NCI-H2029 treated with DMSO at 0.1 percent for 48 hours (cell line): ENCODE results near the gene TOP2A.
A peak's percentile ranks its signal among the peaks of the same experiment; 100 is the strongest.
"Not testable (repeated sequence)": the region's sequence is repeated elsewhere in the genome, so short reads cannot be mapped to it uniquely, and the experiment has no call there.

Experiments
- DNase-seq: peaks from one replicate; lab custom pipeline; 2025; lab: John Stamatoyannopoulos, UW

Gene TOP2A

DNA sequence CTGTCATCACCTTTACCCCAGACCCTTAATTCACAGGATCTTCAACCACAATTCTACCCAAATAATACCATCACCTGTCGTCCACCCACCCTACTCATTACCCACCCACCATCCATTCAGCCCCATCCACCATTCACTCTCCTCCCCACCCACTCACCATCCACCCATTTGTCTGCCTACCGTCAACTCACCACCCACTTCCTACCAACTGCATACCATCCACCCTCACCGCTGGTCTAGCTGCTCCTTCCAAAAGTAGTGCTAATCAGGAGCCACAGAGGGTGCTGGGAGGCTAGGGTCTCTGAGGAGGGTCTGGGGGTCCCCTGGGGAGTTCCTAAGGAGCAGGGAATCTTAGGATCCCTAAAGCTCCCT is 13.5 kb upstream of the TOP2A start:
- no peak for DNase-seq

DNA sequence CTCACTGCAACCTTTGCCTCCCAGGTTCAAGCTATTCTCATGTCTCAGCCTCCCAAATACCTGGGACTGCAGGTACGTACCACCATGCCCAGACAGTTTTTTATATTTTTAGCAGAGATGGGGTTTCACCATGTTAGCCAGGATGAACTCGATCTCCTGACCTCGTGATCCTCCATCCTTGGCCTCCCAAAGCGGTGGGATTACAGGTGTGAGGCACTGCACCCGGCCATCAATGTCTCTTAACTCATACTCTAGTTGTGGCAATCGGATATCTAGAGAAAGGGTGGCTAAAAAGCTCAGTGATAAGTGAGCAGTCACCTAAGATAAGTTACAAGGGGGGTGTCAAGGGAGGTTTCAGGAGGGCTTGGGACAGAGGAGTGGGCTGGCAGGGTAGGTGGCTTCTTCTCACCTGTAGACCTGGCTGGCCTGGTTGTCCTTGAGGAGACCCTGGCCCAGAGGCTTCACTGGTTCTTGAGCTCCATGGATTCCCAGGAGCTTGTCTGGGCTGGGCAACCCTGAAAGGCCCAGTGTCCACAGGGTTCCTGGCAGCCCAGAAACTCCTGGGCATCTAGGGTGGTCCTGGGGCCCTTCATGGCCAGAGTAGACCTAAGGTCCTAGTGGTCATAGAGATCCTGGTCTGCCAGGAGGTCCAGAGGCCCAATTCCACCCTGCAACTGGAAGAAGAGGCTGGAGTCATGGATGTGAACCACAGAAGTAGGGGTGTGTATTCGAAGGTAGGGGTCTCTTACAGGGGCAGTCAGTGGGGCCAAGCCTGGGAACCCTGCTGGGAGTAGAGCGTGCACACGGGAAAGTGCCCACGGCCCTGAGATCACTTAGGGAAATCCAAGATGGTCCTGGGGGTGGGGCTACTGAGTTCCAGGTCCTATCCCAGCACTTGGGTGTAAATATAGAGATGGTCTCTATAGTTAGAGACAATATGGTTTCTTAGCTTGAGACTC is 12.9 kb upstream of the TOP2A start:
- no peak for DNase-seq

DNA sequence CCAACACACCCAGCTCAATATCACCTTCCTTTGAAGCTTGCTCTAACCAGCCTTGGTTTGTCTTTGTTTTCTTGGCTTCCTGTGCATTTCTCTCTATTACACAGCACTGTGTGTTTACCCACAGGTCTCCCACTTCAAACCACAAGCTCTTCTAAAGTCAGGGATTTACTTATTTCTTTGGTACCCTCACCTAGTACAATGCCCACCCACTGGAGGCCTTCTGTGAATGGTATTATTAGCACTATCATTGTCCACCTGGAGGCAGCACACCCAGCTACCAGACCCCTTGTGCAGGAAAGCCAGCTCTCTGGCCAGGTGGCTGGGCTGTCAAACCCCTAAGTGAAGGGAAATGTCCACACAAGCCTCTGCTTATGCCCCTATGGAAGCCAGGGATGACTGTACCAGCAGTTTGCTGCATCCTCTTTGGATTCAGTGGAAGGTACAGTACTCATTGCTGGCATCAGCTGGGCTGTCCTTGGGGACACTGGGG is 9.4 kb upstream of the TOP2A start:
- no peak for DNase-seq

DNA sequence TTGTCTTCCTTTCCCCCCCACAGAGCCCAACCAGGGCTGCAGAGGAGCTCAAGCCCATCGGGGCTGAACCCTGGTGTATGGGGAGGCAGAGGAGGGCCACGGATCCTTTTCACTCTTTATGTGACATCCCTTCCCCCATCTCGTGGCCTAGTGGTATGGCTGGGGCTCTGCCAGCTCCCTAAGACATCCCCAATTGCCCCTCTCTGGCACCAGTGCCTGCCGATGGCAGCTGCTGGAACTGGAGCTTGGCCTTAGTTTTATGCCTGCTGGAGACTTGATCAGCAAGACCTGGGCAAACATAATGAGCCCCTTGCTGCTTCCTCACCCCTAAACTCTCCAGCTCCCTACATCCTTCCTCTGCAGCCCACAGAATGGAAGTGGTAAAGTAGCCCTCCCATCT is 8.0 kb upstream of the TOP2A start:
- no peak for DNase-seq

DNA sequence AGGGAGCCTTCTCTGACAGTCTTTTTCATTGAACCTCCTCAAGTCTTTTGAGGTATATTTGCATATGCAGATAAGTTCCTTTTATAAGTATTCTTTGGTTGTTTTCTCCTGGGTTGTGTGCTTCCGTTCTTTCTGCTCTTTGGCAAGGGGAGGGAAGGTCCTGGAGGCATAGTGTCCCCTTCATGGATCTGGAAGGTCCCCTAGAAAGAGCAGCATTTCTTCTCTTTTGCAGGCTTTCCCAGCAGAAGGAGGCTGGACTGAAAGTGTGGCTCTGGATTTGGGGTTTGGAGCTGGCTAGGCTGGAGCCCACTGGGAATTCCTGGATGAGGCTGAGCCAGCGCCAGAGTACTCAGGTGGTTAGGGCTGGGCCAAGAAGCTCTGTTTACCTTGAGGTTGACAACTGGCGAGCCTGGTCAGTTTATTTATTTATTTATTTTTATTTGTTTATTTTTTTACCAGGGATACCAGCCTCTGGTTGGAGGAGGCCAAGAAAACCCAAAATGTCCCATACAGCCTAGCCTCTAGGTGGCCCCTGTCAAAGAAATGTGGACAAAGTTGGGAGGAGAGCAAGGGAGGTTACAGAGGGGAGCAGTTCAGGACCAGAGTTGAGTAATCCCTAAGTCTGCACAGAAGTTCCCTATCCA is 5.4 kb upstream of the TOP2A start:
- peak; percentile 59 for DNase-seq

DNA sequence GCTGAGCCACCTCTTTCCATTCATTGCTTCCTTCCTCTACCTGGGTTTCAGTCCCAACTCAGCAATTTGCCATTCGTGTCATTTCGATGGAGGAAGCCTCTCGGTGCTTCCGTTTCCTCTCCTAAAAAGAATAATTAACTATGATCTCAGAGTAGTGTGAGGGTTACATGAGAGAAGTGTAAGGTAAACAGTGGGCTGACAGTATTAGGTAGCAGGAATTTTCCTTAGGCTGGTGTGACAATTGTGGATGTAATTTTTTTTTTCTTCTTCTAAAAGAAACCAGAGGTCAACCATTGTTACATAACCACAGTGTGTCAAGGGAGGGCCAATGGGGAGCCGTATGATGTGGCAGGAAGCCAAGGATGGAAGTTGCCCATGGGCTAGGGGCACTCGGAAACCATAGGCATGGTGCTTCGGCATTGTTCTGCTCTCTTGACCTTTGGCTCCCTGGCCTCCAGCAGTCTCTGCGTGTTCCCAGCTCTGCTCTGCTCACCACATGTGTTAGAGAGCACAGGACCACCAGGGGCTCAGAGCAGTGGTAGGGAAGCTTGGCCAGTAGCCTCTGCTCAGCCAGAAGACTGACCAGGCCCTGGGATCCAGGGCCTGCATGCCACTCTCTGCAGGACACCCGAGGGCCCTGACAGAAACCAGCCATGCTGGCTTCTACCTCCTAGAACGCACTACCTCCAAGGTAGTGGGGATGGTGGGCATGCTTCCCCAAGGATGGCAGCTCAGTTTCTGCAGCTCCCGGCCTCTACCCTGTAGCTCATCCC is 2.0 kb upstream of the TOP2A start:
- peak; percentile 52 for DNase-seq

DNA sequence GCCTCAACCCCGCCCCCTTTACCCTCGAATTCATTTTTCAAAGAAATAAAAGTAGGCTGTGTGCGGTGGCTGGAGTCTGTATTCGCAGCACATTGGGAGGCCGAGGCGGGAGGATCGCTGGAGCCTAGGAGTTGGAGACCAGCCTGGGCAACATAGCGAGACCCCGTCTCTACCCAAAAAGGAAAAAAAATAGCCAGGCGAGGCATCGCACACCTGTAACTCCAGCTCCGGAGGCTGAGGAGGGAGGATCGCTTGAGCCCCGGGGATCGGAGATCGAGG is 671 bp upstream of the TOP2A start:
- no peak for DNase-seq

DNA sequence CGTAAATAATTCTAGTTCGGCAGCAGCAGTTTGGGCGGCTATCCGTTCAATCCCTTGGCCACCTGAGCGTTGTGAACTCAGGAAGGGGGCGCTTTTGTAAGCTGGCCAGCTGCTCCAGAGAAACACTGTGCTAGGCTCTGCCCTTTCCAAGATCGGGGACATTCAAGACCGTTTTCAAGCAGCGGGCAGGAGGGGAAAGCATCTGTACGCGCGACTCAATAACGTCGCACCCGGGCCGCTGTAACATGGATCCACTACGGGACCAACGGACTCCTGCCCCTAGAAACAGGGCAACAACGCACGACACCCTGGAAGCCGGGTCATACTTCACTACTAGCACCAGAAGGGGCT is 463 bp downstream of the TOP2A start:
- DNase-seq, result no peak

DNA sequence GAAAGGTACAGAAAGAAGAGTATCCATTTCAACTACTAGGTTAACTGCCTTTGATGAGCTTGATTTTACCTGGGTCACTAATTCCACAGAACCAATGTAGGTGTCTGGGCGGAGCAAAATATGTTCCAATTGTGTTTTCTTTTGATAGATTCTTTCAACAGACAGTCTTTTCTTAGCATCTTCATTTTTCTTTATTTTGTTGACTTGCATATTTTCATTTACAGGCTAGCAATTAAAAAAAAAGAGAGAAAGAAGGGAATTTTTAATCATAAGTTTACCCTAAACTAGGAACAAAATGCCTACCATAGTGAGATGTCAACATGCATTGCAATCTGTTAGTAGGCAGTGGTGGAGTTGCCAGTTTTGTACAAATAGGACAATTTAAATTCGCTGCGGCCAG is 1.0 kb downstream of the TOP2A start:
- no peak for DNase-seq

DNA sequence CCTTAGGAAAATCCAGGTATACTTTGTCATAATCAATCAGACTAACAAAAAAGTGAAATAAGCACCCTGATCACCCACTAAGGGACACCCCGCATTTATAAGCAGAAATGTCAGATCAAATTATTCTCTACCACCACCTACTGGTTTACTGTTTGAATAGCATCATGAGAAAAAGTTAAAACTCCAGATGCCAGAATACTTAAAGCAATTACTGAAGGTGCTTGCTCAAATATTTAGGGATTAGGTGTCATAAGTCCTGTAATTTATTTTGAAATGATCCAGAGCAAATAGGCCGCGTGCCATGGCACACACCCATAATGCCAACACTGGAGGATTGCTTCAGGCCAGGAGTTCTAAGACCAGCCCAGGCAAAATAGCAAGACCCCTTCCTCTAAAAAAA is 2.3 kb downstream of the TOP2A start:
- DNase-seq, result peak; percentile 5

DNA sequence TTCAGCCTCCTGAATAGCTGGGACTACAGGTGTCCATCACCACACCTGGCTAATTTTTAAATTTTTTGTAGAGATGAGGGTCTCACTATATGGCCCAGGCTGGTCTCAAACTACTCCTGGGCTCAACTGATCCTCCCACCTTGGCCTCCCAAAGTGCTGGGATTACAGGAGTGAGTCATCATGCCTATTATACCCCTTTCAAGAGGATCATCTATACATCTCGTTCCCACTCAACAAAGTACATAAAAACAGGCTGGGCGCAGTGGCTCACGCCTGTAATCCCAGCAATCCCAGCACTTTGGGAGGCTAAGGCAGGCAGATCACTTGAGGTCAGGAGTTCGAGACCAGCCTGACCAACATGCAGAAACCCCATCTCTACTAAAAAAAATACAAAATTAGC is 3.4 kb downstream of the TOP2A start:
- DNase-seq, result not testable (repeated sequence)

DNA sequence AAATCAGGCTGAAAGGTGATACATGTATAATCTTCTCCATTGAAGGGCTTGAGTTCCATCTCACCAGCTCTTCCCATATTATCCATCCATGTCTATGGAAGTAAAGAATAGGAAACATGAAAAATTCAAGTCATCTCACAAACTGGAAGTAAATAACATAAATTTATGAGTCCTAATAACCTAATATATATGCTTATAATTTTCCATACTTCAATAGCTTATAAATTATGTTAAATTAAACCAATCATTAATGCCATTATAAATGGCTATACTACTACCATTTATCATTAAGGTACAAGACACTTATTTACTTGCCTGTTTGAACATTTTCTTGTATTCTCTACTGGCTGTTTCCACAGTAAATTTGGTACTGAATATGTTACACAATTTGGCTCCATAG is 4.8 kb downstream of the TOP2A start:
- DNase-seq, result no peak

DNA sequence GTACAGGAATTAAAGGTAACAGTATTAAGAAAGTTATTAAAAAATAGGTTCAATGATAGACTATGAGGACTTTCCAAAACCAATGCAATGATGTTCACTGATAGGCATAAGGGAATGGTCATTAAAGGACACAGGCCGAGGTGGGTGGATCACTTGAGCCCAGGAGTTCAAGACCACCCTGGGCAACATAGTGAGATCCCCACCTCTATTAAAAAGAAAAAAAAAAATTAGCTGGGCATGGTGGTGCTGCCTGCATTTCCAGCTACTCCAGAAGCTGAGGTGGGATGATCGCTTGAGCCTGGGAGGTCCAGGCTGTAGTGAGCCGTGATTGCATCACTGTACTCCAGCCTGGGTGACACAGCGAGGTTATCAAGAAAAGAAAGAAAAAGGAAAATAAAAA is 5.9 kb downstream of the TOP2A start:
- no peak for DNase-seq

DNA sequence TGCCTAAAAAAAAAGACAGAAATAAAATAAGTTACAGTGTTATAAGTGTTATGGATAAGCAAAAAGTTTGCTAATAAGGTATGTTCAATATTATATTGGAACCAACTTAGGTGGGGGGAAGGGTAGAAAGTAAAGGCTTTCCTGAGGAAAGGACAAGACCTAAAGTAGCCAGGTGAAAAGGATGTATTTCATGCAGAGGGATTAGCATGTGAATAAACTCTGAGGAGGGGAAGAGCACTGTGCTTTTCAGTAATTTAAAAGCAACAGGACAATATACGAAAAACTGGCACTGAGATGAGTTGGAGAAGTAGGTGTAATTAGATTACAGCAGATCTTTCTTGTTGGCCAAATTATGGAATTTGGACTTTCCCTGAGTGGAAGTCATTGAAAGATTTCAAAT is 7.6 kb downstream of the TOP2A start:
- DNase-seq, result no peak

DNA sequence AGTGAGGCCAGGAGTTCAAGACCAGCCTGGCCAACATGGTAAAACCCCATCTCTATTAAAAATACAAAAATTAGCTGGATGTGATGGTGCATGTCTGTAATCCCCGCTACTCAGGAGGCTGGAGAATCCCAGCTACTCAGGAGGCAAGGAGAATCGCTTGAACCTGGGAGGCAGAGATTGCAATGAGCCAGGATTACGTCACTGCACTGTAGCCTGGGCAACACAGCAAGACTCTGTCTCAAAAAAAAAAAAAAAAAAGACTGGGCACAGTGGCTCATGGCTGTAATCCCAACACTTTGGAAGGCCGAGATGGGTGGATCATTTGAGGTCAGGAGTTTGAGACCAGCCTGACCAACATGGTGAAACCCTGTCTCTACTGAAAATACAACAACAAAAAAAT is 8.2 kb downstream of the TOP2A start:
- DNase-seq, result not testable (repeated sequence)

DNA sequence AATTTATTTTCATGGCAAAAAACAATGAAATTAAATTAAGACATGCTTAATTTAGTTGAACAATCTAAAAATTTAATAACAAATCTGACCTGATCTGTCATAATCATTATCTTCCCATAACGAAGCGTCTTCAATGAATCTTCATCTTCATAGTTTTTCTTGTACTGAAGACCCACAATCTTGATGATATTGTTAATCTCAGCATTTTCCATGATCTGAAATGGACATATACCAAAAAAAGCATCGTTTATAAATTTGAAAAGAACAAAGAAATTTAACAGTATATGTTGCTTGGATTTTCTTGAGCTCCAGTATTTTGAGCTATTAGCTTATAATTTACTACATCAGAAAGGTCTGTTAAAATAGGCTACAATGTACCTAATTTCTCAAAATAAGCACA is 10.2 kb downstream of the TOP2A start:
- no peak for DNase-seq

DNA sequence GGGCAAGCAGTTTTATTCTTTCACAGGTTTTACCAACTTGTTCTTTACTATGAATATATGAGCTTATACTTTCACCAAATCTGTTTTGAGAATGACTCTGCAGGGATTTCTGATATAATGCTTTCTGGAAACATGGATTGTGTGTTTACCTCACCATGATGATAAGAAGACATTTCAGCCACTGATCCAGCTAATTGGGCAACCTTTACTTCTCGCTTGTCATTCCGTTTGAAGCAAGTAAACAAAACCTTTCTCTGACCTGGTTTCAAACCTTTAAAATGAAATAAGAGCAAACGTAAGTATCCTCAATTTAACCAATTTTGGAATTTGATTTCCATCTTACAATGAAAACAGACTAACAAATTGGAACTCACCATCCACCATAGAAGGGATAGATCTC is 13.7 kb downstream of the TOP2A start:
- DNase-seq, result no peak

DNA sequence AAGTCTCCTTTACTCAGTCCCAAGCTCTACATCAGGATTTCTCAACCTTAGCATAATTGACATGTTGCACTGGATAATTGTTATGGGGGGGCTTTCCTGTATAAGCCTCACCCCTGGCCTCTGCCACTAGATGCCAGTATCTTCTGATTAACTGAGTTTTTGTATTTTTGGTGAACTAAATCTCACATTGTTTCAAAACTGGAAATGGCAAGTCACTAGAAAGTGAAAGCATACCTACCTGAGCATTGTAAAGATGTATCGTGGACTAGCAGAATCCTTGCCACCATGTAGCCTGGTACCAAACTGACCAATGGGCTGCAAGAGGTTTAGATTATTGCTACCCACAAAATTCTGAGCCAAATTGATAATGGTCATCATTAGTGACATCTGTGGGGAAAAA is 15.0 kb downstream of the TOP2A start:
- DNase-seq, result no peak

DNA sequence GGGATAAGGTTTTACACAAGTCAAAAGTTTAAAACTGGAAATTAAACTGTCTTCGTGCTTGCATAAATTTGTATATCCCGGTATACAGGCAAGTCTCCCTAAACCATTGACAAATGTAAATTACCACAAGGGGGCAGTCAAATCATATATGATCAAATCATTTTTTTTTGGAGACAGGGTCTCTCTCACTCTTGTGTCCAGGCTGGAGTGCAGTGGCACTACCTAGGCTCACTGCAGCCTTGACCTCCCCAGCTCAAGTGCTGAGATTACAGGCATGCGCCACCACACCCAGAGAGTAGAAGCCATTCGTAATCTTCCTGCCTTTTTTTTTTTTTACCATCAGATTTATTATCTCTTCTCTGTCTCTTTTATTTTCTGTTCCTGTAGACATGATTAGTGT is 18.5 kb downstream of the TOP2A start:
- DNase-seq, result peak; percentile 8

DNA sequence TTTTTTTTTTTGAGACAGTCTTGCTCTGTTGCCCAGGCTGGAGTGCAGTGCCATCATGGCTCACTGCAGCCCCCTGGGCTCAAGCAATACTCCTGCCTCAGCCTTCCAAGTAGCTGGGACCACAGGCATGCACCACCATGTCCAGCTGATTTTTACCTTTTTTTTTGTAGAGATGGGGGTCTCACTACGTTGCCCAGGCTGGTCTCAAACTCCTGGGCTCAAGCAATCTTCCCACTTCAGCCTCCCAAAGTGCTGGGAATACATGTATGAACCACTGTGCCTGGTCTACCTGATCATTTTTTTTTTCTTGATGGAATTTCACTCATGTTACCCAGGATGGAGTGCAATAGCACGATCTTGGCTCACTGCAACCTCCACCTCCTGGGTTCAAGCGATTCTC is 31.1 kb downstream of the TOP2A start:
- DNase-seq, result not testable (repeated sequence)

DNA sequence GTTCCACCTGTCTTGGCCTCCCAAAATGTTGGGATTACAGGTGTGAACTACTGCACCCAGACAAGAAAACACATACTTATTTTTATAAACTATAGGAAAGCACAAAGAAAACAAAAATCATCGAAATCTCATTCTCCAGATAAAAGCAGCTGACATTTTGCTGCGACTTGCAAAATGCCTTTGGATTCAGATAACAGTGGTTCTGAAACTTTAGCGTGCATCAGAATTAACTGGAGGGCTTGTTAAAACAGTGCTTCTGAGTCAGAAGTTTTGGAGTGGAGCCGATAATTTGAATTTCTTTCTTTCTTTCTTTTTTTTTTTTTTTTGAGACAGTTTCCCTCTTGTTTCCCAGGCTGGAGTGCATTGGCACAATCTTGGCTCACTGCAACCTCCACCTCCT is 35.4 kb downstream of the TOP2A start:
- DNase-seq, result no peak

DNA sequence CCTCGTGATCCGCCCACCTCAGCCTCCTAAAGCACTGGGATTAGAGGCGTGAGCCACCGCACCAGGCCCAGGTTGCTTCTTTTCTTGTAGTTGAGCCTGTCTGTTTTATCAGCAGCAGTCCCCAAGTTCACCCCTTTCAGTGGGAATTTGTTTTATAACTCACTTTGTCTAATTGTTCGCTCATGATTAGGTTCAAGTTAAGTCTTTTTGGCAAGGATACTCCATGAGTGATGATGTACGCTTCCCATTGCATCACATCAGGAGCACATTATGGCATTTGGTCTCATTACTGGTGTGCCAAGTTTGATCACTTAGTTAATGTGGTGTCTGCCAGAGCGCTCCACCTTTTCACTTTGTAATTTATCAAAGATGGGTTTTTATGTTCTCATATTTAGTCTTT is 38.7 kb downstream of the TOP2A start:
- no peak for DNase-seq

DNA sequence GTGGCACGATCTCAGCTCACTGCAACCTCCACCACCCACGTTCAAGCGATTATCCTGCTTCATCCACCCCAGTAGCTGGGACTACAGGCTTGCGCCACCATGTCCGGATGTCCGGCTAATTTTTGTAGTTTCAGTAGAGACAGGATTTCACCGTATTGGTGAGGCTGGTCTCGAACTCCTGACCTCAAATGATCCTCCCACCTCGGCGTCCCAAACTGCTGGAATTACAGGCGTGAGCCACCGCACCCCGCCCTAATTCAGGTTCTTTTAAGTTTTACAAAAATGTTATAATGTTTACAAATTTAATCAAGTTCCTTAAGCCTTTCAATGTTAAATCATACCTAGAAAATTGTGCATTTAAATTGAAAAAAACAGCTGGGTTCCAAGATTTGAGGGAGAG is 39.9 kb downstream of the TOP2A start:
- DNase-seq, result no peak
